Naive B cell (primary cell): Measurements from ENCODE around the gene LYPD8. TPM values are rescaled to one million over a fixed set of nuclear protein-coding genes. Genes with fewer than 3 reads are reported as not detected.

Experiments used
- polyA plus RNA-seq, 6 donors: library from polyadenylated mRNA; unstranded; fragments of 300-500 nt; fragmentation: Illumina TruSeq; gene quantifications; one replicate each; pipeline ENCODE4 v1.2.3, GENCODE V29; 2021; ENCODE audit warnings: low read depth in 6 of 6

LYPD8 gene
- polyA plus RNA-seq, 6 donors from 2014 or later = 0.39 TPM; not detected in 5

Other genes with a start within 250 kb of the LYPD8 start
- gene OR2G6, start 247.7 kb downstream of the LYPD8 start, polyA plus RNA-seq = under 1 TPM in 4 of 6 donors, not detected in 2; 0.19 to 0.80 (median 0.49) TPM
- under 1 TPM in 3 of 6 donors, not detected in 3; 0.26 to 0.38 (median 0.33) TPM for gene OR2T29, start 193.0 kb downstream of the LYPD8 start, polyA plus RNA-seq
- gene OR2T34, start 181.0 kb downstream of the LYPD8 start, polyA plus RNA-seq = under 1 TPM in 1 of 6 donors, not detected in 5; 0.49 TPM
- under 1 TPM in 3 of 6 donors, not detected in 3; 0.08 to 0.96 (median 0.36) TPM for gene OR2T10, start 158.1 kb downstream of the LYPD8 start, polyA plus RNA-seq
- under 1 TPM in 1 of 6 donors, not detected in 5; 0.18 TPM for gene OR2T11, start 120.7 kb downstream of the LYPD8 start, polyA plus RNA-seq
- gene OR2T35, start 110.5 kb downstream of the LYPD8 start, polyA plus RNA-seq = under 1 TPM in 2 of 6 donors, not detected in 4; 0.13 to 0.16 TPM
- gene OR2T27, start 100.2 kb downstream of the LYPD8 start, polyA plus RNA-seq = not detected
- not detected for gene OR14I1, start 53.0 kb downstream of the LYPD8 start, polyA plus RNA-seq
- 1 to 10 TPM; 1.5 to 5.3 (median 2.8) TPM for gene SH3BP5L, start 70.2 kb upstream of the LYPD8 start, polyA plus RNA-seq
- 10 to 100 TPM; 31.7 to 61.5 (median 41.1) TPM for gene ZNF672, start 82.5 kb upstream of the LYPD8 start, polyA plus RNA-seq
- 10 to 100 TPM in 1 of 6 donors, 1 to 10 TPM in 5; 3.1 to 16.1 (median 8.4) TPM for gene ZNF692, start 103.3 kb upstream of the LYPD8 start, polyA plus RNA-seq
- gene PGBD2, start 150.5 kb upstream of the LYPD8 start, polyA plus RNA-seq = 10 to 100 TPM in 5 of 6 donors, 1 to 10 TPM in 1; 9.1 to 23.2 (median 17.7) TPM